OCI-LY3 (cell line): ENCODE data around the gene CMKLR1.

Source experiments
- CTCF ChIP-seq: fragments of 200-600, 300-600 bp; sonication (generic); IDR thresholded peaks from 2 replicates; pipeline ENCODE4 v1.5.1; 2014; ENCODE audit warnings: antibody characterized with exemption, low read length, low read depth
- EZH2phosphoT487 ChIP-seq: fragments of 200-600 bp; shearing (Covaris generic); IDR thresholded peaks from 2 replicates; pipeline ENCODE4 v1.6.1; 2018; ENCODE audit warnings: antibody characterized with exemption, mixed run types, low read depth

- TF ChIP-seq CTCF, result no peak
- no peak for TF ChIP-seq EZH2phosphoT487
Measured at GRCh38 chr12:108324351-108325017, 14.6 kb downstream of the CMKLR1 start.
